ENCODE results near the gene ZSCAN1.
A peak's percentile ranks its signal among the peaks of the same experiment; 100 is the strongest.

Gene ZSCAN1

DNA sequence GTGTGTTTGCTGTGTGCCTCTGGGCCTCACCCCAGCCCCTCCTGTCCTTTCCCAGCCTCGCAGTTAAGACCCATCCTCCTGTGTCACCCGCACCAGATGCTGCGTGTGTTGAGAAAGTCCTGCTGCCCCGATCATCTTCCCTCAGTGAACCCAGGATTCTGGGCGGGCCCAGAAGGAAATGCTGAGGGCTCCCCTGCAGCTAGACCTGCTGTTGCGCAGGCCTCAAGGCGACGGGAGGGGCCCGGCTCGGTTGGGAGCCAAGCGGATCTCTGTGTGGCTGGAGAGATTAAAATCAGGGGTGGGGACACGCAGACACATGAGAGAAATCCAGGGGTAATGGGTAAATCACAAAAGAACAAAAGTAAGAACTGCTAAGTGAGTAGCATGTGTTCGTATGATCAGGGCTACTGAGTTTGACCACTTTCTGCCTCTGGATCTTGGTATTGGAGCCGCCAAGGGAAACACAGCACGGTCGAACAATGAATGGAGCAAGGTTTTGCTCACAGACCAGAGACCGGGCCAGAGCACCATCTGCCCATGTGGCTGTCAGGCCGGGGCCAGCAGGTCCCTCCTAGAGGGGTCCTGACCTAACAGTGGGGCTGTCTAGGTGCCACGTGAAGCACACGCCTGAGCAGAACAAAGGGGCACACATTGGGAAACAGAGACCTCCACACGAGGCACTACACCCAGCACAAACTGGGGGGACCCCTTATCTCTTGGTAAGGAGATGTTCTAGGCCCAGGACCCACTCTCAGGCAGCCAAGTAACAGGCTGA is 7.1 kb downstream of the ZSCAN1 start:
- DNase-seq: no peak

DNA sequence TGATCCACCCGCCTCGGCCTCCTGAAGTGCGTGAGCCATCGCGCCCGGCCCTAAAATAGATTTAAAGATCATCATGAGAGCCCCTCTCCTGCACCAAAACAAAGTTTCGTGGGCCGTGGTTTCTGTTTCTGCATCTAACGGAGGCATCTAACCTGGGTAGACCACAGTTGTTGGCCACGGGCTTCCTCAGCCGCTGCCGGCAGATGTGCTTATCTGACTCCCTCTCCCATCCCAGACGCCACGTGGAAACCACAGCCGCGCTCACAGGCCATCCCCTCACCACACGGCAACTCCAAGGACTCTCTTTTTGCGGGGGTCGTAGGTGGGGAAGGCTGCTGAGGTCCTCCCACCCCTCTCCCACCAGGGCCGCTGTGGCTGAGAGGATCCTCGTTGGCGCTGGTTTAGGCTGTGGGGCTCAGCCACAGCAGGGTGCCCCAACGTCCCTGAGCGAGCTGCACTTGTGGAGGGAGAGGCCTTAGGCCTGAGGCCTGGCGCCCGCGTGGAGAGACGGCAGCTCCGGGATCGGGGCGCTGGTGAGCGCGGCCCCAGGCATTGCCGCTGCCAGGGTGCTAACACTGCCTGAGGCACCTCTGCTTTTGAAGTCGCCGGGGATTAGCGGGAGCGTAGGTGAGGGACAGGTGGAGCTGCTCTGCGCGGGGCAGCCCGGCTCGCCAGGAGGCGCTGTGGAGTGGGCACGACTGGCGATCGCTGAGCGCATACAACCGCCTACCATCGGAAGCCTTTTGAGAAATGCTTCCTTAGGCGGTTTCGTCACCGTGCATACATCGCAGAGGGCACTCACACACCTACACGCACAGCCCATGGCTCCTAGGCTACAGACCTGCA is 8.9 kb downstream of the ZSCAN1 start:
- no peak for DNase-seq

DNA sequence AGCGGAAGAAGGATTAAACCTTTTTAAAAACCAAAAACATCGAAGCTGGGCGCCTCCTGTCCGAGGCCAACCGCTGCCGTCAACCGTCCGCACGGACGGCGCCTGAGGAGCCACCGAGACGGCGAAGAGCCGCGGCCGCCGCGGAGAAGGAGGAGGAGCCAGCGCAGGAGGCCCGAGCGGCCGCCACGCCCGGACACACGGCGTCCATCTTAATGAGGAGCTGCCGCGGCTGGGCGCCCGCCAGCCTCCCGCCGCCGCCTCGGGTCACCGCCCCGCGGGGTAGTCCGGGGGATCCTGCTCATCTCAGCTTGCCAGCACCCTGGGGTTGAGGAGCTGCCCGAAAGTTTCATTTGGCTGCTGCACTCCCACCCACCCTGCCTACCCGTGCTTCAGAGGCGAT is 10.6 kb downstream of the ZSCAN1 start:
- DNase-seq: no peak

DNA sequence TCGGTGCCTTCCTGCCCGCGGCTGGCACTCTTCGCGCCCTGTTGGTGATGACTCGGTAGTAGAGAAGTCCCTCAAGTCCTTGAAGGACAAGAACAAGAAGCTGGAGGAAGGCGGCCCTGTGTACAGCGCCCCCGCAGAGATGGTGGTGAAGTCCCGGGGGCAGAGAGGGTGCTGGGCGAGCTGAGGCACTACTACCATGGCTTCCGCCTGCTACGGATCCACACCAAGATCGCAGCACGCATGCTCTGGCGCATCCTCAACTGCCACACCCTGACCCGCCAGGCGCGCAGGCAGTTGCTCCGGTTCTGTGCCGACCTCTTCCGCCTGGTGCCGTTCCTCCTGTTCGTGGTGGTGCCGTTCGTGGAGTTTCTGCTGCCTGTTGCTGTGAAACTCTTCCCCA is 11.1 kb downstream of the ZSCAN1 start:
- no peak for DNase-seq

DNA sequence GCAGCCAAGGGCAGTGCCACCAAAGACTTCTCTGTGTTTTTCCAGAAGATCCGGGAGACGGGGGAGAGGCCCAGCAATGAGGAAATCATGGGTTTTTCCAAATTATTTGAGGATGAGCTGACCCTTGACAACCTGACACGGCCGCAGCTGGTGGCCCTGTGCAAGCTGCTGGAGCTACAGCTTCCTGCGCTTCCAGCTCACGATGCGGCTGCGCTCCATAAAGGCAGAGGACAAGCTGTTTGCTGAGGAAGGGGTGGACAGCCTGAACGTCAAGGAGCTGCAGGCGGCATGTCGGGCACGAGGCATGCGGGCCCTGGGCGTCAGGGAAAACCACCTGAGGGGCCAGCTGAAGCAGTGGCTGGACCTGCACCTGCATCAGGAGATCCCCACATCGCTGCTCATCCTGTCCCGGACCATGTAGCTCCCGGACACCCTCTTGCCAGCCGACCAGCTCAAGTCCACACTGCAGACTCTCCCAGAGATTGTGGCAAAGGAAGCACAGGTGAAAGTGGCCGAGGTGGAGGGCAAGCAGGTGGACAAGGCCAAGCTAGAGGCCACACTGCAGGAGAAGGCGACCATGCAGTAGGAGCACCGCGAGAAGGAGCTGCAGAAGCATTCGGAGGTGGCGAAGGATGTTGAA is 11.7 kb downstream of the ZSCAN1 start:
- DNase-seq: no peak

DNA sequence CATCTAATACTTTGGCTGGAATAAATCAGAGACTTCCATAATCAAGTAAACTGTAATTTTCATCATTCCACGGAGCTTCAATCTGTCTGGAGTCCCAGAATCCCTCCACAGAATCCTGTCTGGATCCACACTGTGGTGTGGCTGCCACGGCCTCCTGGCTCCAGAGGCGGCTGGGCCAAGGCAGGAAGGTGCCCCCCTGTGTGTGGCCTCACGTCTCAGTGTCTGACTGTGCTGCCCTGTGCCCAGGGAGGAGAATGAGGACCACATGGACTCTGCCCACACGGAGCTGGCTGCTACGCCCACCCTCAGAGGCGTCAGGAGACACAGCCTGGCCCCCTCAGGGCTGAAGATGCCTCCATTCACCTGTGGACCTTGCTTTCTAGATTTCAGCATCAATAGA is 13.0 kb downstream of the ZSCAN1 start:
- DNase-seq: no peak

DNA sequence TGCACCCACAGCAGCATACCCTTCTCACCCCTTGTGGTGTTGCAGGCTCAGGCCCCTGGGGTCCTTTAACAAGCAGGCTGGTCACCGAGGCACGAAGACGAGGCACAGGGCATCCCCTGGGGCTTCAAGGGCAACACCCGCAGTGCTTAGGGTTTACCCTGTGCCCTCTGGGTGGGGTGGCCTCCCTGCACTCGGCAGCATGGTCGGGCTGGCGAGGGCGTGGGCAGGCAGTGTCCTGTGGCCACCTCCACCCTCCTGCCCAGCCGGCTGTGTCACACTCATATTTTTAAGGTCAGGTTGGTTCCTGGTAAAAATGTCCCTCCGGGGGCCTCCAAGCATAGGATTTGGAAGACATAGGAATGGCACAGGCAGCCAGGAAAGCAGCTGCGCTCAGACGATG is 13.8 kb downstream of the ZSCAN1 start:
- DNase-seq: no peak

DNA sequence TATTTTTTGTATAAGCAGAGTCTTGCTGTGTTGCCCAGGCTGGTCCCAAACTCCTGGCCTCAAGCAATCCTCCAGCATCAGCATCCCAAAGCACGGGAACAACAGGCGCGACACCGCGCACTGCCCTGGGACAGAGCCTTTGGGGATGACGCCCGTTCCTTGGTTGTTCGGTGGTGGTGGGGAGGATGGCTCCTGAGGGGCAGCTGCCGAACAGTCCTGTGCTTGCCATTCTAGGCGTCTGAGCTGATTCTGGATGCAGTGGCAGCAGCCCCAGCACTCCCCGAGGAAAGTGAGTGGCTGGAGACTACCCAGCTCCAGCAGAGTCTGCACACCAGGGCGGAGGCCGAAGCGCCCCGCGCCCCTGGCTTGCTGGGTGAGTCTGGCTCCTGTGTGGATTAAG is 18.4 kb downstream of the ZSCAN1 start:
- no peak for DNase-seq

DNA sequence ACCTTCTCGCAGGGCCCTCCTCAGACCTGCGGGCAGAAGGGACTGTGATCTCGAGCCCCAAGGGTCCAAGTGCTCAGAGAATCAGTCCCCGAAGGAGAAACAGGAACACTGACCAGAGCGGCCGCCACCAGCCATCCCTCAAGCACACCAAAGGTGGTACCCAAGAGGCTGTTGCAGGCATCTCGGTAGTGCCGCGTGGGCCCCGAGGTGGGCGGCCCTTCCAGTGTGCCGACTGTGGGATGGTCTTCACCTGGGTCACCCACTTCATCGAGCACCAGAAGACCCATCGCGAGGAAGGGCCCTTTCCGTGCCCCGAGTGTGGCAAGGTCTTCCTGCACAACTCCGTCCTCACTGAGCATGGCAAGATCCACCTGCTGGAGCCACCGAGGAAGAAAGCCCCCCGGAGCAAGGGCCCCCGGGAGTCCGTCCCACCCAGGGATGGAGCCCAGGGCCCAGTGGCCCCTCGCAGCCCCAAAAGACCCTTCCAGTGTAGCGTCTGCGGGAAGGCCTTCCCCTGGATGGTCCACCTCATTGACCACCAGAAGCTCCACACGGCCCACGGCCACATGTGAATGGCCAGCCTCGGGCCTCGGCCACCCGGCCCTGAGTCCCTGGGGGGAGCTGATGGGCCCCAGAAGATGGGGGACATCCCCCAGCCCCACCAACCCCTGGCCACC is 19.8 kb downstream of the ZSCAN1 start:
- DNase-seq: no peak

DNA sequence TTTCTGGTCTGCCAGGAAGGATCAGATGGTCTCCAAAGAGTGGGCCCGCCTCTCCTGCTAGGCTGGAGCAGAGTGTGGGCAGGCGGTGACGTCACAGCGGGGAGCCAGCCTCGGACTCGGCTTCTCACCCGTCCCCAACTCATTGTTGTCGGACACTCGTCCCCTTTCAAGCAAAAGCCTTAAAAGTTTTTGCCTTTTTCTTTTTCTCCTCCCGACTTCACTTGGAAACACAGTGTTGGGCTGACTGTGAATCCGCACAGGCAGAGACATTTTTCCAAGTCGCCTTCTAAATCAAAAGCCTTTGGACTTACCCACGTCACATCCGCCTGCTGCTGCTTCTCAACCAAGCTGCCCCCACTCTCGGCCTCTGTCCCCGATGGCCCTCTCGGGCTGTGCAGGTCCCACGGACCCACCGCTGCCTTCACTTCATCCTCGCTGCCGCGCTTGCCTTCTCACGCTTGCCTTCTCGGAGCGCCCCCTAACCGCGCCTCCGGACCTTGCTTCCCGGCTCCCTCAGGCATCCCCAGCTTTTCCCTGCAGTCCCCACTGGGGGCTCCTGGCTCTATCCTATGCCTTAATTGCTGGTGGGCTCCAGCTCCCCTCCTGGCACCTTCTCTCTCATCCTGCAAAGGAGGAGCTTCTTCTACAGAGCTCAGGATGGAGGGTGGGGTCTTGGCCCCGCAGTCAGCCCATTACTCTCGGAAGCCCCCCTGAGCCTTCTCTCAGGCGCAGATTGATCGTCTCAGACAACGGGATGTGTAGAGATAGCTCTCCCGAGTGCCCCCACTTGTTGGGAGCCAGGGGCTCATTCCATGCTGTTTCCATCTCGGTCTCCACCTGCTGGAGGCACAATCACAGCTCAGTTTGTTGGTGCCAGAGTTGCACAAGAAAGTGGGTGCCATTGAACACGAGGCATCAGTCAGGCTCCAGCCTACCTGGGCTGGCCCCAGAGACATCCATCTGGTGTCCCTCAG is 21.4 kb downstream of the ZSCAN1 start:
- no peak for DNase-seq

DNA sequence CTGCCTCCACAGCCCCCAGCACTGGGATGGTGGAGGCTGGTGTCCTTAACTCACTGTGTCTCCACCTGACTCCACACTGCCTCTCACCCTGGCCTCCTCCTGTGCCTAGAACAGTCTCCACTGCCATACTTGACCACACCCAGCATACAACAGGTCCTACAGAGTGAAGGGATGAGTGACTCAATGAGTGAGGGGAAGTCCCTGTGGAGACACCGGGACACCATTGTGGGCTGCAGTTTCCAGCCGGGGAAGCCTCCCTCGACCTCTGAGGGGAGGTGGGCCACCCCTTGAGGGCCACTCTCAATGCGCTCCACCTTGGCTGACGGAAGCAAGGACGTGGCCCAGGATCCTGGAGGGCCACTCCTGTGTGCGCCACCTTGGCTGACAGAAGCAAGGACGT is 22.4 kb downstream of the ZSCAN1 start:
- DNase-seq: no peak

DNA sequence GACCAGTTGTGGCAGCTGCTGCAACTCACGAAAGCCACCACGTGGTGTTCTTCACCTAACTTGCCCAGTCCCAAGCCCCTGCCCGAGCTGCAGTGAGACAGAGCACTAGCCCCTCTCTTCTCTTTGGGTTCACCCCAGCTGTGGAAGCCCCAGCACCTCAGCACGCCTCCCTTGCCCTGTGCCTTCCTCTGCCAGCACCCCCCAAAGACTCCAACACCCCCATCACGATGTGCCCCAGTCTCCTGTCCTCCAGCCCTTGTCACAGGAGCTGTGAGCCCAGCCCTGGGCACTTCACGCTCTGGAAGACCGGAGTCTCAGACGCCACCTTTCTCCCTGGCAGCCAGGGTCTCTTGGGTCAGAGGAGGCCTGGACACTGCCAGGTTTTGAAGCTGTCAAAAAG is 23.0 kb downstream of the ZSCAN1 start:
- no peak for DNase-seq

DNA sequence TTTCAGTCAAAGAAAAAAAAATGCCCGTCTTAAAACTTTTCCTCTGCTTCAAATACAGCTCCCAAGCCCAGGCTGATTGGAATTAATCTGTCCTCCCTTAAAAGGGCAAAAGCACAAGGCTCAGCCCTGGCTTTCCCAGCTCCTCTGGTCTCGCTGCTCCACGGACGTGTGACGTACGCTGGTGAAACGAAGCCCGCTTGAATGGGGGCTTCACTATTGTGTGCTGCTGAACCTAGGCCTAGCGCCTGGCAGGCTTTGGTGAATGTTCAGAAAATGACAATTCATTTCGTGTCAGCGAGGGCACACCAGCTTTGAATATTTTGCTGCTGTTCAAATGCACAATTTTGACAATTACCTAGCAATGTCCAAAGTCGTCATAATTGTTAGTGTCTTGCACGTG is 24.6 kb downstream of the ZSCAN1 start:
- DNase-seq: no peak

DNA sequence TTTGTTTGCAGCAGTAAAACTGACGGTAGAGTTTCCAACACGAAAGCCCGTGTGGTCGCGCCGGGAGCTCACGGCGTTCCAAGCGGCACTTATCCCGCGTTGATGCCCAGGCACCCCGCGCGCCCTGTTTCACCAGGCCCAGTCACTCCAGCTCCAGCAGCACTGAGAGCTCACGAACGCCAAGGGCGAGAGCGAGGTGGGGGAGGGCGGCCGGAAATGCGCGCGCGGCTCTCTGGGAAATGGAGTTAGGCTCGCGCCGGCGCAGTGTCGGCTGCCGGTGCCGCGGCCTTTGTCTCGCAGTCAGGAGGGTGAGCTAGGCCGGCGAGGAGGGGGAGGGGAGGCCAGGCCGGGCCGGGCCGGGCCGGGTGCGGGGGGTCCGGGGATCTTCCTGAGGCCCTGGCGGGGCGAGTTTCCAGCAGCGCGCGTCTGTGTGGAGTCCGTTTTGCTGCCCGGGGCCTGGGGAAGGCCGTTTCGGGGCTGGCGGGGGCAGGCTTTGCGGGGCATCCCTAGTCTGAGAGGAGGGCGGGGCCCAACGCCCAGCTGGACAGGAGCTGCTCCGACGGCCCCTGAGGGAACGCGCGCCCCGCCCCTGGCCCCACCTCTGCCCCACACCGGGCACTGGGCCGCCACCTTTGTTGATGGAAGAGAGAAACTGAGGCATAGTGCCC is 25.3 kb downstream of the ZSCAN1 start, which contains the start of gene ZNF135:
TSS of gene ZNF135 (plus strand) at position 280 of the 668 bp plus-strand sequence. CDS start 721 bp downstream, outside the sequence.
- DNase-seq: peak; percentile 35 to 39

DNA sequence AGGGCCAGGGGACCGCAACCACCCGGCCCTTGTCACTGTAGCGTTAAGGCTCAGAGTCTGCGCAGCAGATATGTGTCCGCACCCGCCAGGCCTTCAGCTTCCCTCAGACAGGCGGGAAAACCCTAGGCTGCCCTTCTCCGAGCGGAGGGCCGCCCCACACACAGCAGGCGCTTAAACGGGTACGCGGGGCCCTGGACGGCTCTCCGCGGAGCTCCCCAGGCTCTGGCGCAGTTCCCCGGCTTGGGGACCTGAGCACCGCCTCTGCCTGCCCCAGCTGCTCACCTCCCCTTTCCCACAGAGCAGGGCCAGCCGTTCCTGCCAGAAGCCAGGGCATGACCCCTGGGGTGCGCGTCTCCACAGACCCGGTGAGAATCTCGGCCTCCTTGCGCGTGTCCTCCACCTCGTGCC is 25.9 kb downstream of the ZSCAN1 start:
- no peak for DNase-seq

DNA sequence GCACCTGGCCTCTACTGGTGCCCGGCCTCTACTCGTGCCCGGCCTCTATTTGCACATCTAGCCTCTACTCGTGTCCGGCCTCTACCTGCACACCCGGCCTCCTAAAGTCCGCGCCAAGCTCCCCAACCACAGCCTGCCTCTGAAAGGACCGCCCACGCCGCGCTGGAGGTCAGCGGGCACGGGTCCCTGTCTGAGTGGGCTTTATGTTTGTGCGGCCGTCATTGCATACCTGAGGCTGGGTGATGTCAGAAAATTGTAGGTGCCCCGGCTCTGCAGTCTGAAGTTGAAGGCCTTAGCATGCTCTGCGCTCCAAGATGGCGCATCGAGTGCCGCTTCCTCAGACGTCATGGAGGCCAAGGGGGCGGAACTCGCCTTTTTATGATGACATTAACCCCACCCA is 26.4 kb downstream of the ZSCAN1 start:
- DNase-seq: no peak

DNA sequence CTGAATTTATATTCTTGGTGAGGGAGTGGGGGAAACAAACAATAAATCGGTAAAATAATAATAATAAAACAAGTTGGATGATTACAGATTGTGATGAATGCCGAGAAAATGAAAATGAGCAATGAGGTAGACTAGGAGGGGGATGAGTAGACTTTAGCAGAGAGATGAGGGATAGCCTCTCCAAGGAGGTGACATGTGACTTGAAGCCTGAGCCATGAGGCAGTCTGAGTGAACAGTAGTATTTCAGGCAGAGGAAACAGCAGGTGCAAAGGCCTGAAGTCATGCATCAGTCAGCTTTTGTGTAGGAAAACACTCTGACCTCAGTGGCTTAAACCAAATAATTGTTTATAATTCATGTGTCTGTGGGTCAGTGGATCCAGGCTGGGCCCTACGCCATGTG is 29.9 kb downstream of the ZSCAN1 start:
- no peak for DNase-seq

DNA sequence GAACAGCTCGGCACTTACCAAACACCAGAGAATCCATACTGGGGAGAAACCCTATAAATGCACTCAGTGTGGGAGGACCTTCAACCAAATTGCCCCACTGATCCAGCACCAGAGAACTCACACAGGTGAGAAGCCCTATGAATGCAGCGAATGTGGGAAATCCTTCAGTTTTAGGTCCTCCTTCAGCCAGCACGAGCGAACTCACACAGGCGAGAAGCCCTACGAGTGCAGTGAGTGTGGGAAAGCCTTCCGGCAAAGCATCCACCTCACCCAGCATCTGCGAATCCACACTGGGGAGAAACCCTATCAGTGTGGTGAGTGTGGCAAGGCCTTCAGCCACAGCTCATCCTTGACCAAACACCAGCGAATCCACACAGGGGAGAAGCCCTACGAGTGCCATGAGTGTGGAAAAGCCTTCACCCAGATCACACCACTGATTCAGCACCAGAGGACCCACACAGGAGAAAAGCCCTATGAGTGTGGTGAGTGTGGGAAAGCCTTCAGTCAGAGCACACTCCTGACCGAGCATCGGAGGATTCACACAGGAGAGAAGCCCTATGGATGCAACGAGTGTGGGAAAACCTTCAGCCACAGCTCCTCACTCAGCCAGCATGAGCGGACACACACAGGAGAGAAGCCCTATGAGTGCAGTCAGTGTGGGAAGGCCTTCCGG is 33.6 kb downstream of the ZSCAN1 start:
- DNase-seq: no peak

DNA sequence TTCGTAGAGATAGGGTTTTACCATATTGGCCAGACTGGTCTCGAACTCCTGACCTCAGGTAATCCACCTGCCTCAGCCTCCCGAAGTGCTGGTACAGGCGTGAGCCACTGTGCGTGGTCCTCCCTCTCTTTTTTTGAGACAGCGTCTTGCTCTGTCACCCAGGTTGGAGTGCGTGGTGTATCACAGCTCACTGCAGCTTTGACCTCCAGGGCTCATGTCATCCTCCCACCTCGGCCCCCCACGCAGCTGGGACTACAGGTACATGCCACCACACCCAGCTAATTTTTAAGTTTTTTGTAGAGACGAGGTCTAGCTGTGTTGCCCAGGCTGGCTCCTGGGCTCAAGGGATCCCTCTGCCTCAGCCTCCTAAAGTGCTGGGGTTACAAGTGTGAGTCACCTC is 46.0 kb downstream of the ZSCAN1 start:
- no peak for DNase-seq

DNA sequence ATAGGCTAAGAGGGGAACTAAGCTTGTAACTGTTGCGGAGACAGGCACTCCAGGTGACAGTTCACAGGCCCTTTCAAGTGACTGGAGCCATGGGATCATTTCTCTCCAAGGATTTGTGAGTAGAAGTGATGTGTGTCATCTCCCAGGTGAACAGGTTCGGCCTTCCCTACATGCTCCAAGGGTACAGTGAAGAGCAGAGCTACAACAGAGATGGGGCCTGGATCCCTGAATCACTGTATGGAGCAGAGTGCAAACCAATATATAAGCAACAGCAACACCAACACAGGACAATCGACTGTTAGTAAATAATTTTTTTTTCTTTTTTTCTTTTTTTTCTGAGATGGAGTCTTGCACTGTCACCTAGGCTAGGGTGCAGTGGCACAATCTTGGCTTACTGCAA is 49.2 kb downstream of the ZSCAN1 start:
- no peak for DNase-seq

All from activated CD4-positive, alpha-beta T cell treated with anti-CD3 and anti-CD28 coated beads, Interleukin-2, amount 50 U/mL, for 4 hours (primary cell).